OCI-LY1 (cell line): ENCODE measurements around the gene IFT81.

Experiments
- H2AFZ ChIP-seq: fragments of 200-600 bp; sonication (generic), shearing (Covaris generic); 2 replicates; pipeline ENCODE4 v1.6.0; 2014; ENCODE audit warnings: antibody characterized with exemption, mild to moderate bottlenecking, low read length
- H3F3A ChIP-seq: fragments of 200-600 bp; sonication (generic), shearing (Covaris generic); 2 replicates; pipeline ENCODE4 v1.6.0; 2014; ENCODE audit warnings: mild to moderate bottlenecking, antibody characterized with exemption, low read length, moderate library complexity; ENCODE audit not compliant: insufficient read depth
- H3K27ac ChIP-seq: fragments of 200-600 bp; sonication (generic); 2 replicates; pipeline ENCODE4 v1.5.1; 2014; ENCODE audit warnings: low read length, mixed run types, mild to moderate bottlenecking, low read depth; ENCODE audit not compliant: poor library complexity, severe bottlenecking
- H3K27me3 ChIP-seq: fragments of 200-600 bp; sonication (generic); 2 replicates; pipeline ENCODE4 v1.6.0; 2014; ENCODE audit warnings: antibody characterized with exemption, mild to moderate bottlenecking, low read length, moderate library complexity; ENCODE audit not compliant: insufficient read depth
- H3K36me3 ChIP-seq: fragments of 200-600 bp; sonication (generic); 2 replicates; pipeline ENCODE4 v1.6.1; 2014; ENCODE audit warnings: mild to moderate bottlenecking, antibody characterized with exemption, low read length, moderate library complexity, mixed read lengths; ENCODE audit not compliant: insufficient read depth
- H3K4me1 ChIP-seq: fragments of 200-600 bp; sonication (generic); 2 replicates; pipeline ENCODE4 v1.5.1; 2014; ENCODE audit warnings: mild to moderate bottlenecking, low read length, moderate library complexity; ENCODE audit not compliant: insufficient read depth, severe bottlenecking
- H3K4me2 ChIP-seq: fragments of 200-600 bp; sonication (generic), shearing (Covaris generic); 2 replicates; pipeline ENCODE4 v1.6.1; 2014; ENCODE audit warnings: low read length
- H3K4me3 ChIP-seq: fragments of 200-600 bp; sonication (generic); 2 replicates; pipeline ENCODE4 v1.5.1; 2014; ENCODE audit warnings: low read length, low read depth, mild to moderate bottlenecking, mixed read lengths; ENCODE audit not compliant: poor library complexity, severe bottlenecking
- H3K79me2 ChIP-seq: fragments of 200-600 bp; shearing (Covaris generic); 2 replicates; pipeline ENCODE4 v1.6.1; 2016; ENCODE audit warnings: mixed run types, low read length, mixed read lengths; ENCODE audit not compliant: insufficient read depth
- H3K9ac ChIP-seq: fragments of 200-600 bp; sonication (generic), shearing (Covaris generic); 2 replicates; pipeline ENCODE4 v1.6.1; 2014; ENCODE audit warnings: mild to moderate bottlenecking, low read length, mixed read lengths
- H3K9me2 ChIP-seq: fragments of 200-600 bp; sonication (generic), shearing (Covaris generic); 2 replicates; pipeline ENCODE4 v1.6.1; 2014; ENCODE audit warnings: low read depth, mild to moderate bottlenecking, low read length, mixed read lengths
- H3K9me3 ChIP-seq: fragments of 200-600 bp; shearing (Covaris generic); 2 replicates; pipeline ENCODE4 v1.6.1; 2014; ENCODE audit warnings: low read length, mixed read lengths
- H4K20me1 ChIP-seq: fragments of 200-600 bp; sonication (generic), shearing (Covaris generic); 2 replicates; pipeline ENCODE4 v1.6.0; 2016; ENCODE audit warnings: mild to moderate bottlenecking, low read length; ENCODE audit not compliant: insufficient read depth
- CTCF ChIP-seq: fragments of 200-600 bp; sonication (generic), shearing (Covaris generic); IDR thresholded peaks from 2 replicates; pipeline ENCODE4 v1.5.1; 2017; ENCODE audit warnings: mild to moderate bottlenecking, antibody characterized with exemption, low read length, moderate library complexity, mixed read lengths
- EZH2 ChIP-seq: fragments of 200-600 bp; sonication (generic), shearing (Covaris generic); IDR thresholded peaks from 2 replicates; pipeline ENCODE4 v1.8.0; 2017; ENCODE audit warnings: borderline replicate concordance, mixed run types, mild to moderate bottlenecking, antibody characterized with exemption, low read length, moderate library complexity, mixed read lengths

The IFT81 gene

GRCh38 chr12:110137786-110138185, 13.6 kb downstream of the IFT81 start:
- Histone ChIP-seq H3K79me2 (no peaks in the 10 kb centered on the region), H3K4me3 (no peak overlapping the region), H3K4me2 (no peak overlapping the region), H3K9me3 (no peaks in the 10 kb centered on the region), H3K9me2 (no peaks in the 10 kb centered on the region), H3K27me3 (no peaks in the 10 kb centered on the region), H3K27ac (no peak overlapping the region), H3K36me3 (no peaks in the 10 kb centered on the region), H4K20me1 (no peaks in the 10 kb centered on the region), H2AFZ (no peak overlapping the region), H3F3A (no peaks in the 10 kb centered on the region), H3K4me1 (no peaks in the 10 kb centered on the region), H3K9ac (no peak overlapping the region)
- no peak for TF ChIP-seq EZH2

GRCh38 chr12:110141389-110141788, 17.2 kb downstream of the IFT81 start:
- Histone ChIP-seq H3K27me3 (no peaks in the 10 kb centered on the region), H3K9ac (no peak overlapping the region), H3K4me3 (no peak overlapping the region), H2AFZ (no peak overlapping the region), H3K9me3 (no peaks in the 10 kb centered on the region), H3K9me2 (no peaks in the 10 kb centered on the region), H3K4me1 (no peaks in the 10 kb centered on the region), H3K4me2 (no peak overlapping the region), H4K20me1 (no peaks in the 10 kb centered on the region), H3F3A (no peaks in the 10 kb centered on the region), H3K27ac (no peak overlapping the region), H3K36me3 (no peaks in the 10 kb centered on the region), H3K79me2 (no peaks in the 10 kb centered on the region)
- TF ChIP-seq EZH2 (no peak), CTCF (no peak)

- no peak overlapping the region for H3K4me3 ChIP-seq
- no peaks in the 10 kb centered on the region for H3K4me1 ChIP-seq
- no peaks in the 10 kb centered on the region for H4K20me1 ChIP-seq
- no peaks in the 10 kb centered on the region for H3K36me3 ChIP-seq
- no peak overlapping the region for H2AFZ ChIP-seq
- no peak overlapping the region for H3K27ac ChIP-seq
- no peaks in the 10 kb centered on the region for H3K27me3 ChIP-seq
- H3F3A ChIP-seq: no peaks in the 10 kb centered on the region
- H3K9me3 ChIP-seq: no peaks in the 10 kb centered on the region
- no peaks in the 10 kb centered on the region for H3K9me2 ChIP-seq
- no peak overlapping the region for H3K4me2 ChIP-seq
- TF ChIP-seq EZH2 (no peak), CTCF (no peak)
- no peak overlapping the region for H3K9ac ChIP-seq
- H3K79me2 ChIP-seq: no peaks in the 10 kb centered on the region
Observed at GRCh38 chr12:110146986-110147385, 22.8 kb downstream of the IFT81 start.

GRCh38 chr12:110149086-110149660, 25.0 kb downstream of the IFT81 start:
- Histone ChIP-seq H3K27ac (no peak overlapping the region), H4K20me1 (no peaks in the 10 kb centered on the region), H3K27me3 (no peaks in the 10 kb centered on the region), H3K79me2 (no peaks in the 10 kb centered on the region), H2AFZ (no peak overlapping the region), H3K9ac (no peak overlapping the region), H3K4me3 (no peak overlapping the region), H3K4me2 (no peak overlapping the region), H3K4me1 (no peaks in the 10 kb centered on the region), H3K36me3 (no peaks in the 10 kb centered on the region), H3K9me3 (no peaks in the 10 kb centered on the region), H3F3A (no peaks in the 10 kb centered on the region), H3K9me2 (no peaks in the 10 kb centered on the region)
- TF ChIP-seq EZH2 (no peak), CTCF (no peak)
